ENCODE results near the gene BICC1.

DNA sequence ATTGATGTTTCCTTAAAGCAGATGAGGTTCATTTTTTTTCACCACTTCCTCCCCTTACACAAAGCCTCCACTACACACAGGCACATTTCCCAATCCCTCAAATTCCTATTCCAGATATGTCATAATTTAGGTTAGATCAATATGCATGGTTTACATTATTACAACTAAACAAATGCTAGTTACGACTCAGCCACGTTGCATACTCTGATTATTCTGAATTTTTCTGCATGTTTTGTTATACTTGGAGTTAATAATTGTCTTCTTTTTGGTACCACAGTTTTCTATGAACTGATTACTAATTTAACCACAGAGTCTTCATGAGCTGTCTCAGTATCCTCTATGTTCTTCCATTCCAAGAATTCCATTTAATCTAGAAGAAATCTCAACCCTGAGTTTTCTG, 4.4 kb upstream of the BICC1 start:
- TF ChIP-seq, protein P1, sequence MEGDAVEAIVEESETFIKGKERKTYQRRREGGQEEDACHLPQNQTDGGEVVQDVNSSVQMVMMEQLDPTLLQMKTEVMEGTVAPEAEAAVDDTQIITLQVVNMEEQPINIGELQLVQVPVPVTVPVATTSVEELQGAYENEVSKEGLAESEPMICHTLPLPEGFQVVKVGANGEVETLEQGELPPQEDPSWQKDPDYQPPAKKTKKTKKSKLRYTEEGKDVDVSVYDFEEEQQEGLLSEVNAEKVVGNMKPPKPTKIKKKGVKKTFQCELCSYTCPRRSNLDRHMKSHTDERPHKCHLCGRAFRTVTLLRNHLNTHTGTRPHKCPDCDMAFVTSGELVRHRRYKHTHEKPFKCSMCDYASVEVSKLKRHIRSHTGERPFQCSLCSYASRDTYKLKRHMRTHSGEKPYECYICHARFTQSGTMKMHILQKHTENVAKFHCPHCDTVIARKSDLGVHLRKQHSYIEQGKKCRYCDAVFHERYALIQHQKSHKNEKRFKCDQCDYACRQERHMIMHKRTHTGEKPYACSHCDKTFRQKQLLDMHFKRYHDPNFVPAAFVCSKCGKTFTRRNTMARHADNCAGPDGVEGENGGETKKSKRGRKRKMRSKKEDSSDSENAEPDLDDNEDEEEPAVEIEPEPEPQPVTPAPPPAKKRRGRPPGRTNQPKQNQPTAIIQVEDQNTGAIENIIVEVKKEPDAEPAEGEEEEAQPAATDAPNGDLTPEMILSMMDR (IDR thresholded peaks at IDR 0.05) = no peak
- TF ChIP-seq POLR2A (IDR thresholded peaks at IDR 0.05) = no peak
- no peak for TF ChIP-seq EP300 (IDR thresholded peaks at IDR 0.05)
